Fibroblast of pulmonary artery (primary cell): Measurements from ENCODE around the gene TAF4.
"Not testable (repeated sequence)": the region's sequence is repeated elsewhere in the genome, so short reads cannot be mapped to it uniquely, and the experiment has no call there.

Source experiments
- DNase-seq: peaks from one replicate; pipeline ENCODE4 v3.0.0-alpha.2; 2010; ENCODE audit warnings: low read depth
- H3K4me3 ChIP-seq: replicated peaks from 2 replicates; pipeline ENCODE4 v1.5.1; 2011; ENCODE audit warnings: low read depth, mild to moderate bottlenecking, control low read depth, low read length, moderate library complexity
- CTCF ChIP-seq: IDR thresholded peaks from 2 replicates; pipeline ENCODE4 v1.5.1; 2011; ENCODE audit warnings: mild to moderate bottlenecking, control low read depth, low read length, inconsistent platforms; ENCODE audit errors: missing control alignments

TAF4 gene

GRCh38 chr20:62088258-62089127 is 22.8 kb upstream of the TAF4 start:
- no peak overlapping the region for H3K4me3 ChIP-seq
- no peak for TF ChIP-seq CTCF
- peak; percentile 92 for DNase-seq

GRCh38 chr20:62087632-62088031 is 22.0 kb upstream of the TAF4 start:
- no peak overlapping the region for H3K4me3 ChIP-seq
- DNase-seq = no peak
- TF ChIP-seq CTCF = no peak

GRCh38 chr20:62087227-62087626 is 21.5 kb upstream of the TAF4 start:
- no peak overlapping the region for H3K4me3 ChIP-seq
- DNase-seq = no peak
- no peak for TF ChIP-seq CTCF

GRCh38 chr20:62085206-62085605 is 19.5 kb upstream of the TAF4 start:
- H3K4me3 ChIP-seq = no peak overlapping the region
- DNase-seq = no peak
- TF ChIP-seq CTCF = no peak

- not testable (repeated sequence) for H3K4me3 ChIP-seq
These were observed 18.5 kb upstream of the TAF4 start for GRCh38 chr20:62084224-62084623.

GRCh38 chr20:62083312-62083711 is 17.6 kb upstream of the TAF4 start:
- H3K4me3 ChIP-seq = no peak overlapping the region
- no peak for TF ChIP-seq CTCF

More at GRCh38 chr20:62084224-62084623, 18.5 kb upstream of the TAF4 start:
- DNase-seq = not testable (repeated sequence)

GRCh38 chr20:62080249-62080990 is 14.7 kb upstream of the TAF4 start:
- no peak for TF ChIP-seq CTCF
- H3K4me3 ChIP-seq = no peak overlapping the region
- no peak for DNase-seq

More at GRCh38 chr20:62083312-62083711, 17.6 kb upstream of the TAF4 start:
- no peak for DNase-seq
